ENCODE measurements around the gene SVOPL.

The SVOPL gene

DNA sequence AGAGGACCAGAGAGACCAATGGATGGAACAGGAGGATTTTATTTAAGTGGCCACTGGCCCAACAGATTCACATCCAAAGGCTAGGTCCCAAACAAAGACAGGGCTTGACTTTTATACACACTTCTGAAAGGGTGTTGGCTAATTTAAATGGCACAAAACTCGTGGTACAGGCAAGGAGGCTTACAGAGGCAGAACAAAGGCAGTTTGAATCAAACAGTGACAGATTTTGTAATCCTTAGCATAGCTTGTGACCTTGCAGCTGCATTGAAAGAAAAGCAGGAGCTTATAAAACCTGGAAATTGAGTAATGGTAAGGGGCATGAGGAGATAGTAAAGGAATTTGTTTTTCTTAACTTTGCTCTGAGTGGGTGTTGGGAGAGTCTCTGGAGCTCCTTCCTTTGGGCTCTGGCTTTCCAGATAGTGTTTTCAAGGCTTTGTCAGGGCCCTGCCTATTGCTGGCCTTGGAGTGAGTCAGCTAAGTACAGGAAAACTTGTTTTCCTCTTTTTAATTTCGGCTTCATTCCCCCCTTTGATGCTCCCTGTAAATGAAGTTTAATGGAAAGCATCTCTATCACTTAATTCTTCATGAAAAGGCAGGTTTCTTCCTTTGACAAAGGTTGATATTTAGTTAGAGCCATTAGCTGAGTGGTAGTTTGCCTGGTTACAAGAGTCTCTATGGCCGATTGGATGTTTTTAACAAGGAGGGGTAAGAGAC is 144.2 kb downstream of the SVOPL start:
- TF ChIP-seq EP300 (IDR thresholded peaks at IDR 0.05; ENCODE audit: borderline replicate concordance) = no peak
- no peak for TF ChIP-seq TAF1 (IDR thresholded peaks at IDR 0.05; ENCODE audit: low read depth)
- TF ChIP-seq RAD21 (IDR thresholded peaks at IDR 0.05; ENCODE audit: low read depth) = no peak
- TF ChIP-seq, protein P1, sequence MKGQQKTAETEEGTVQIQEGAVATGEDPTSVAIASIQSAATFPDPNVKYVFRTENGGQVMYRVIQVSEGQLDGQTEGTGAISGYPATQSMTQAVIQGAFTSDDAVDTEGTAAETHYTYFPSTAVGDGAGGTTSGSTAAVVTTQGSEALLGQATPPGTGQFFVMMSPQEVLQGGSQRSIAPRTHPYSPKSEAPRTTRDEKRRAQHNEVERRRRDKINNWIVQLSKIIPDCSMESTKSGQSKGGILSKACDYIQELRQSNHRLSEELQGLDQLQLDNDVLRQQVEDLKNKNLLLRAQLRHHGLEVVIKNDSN (IDR thresholded peaks at IDR 0.05) = no peak
- TF ChIP-seq NFIC (IDR thresholded peaks at IDR 0.05) = no peak
- no peak for TF ChIP-seq CREB1 (IDR thresholded peaks at IDR 0.05; ENCODE audit: low read depth)
- TF ChIP-seq FOXM1 (IDR thresholded peaks at IDR 0.05; ENCODE audit: borderline replicate concordance, low read depth) = no peak
- TF ChIP-seq, protein P2, sequence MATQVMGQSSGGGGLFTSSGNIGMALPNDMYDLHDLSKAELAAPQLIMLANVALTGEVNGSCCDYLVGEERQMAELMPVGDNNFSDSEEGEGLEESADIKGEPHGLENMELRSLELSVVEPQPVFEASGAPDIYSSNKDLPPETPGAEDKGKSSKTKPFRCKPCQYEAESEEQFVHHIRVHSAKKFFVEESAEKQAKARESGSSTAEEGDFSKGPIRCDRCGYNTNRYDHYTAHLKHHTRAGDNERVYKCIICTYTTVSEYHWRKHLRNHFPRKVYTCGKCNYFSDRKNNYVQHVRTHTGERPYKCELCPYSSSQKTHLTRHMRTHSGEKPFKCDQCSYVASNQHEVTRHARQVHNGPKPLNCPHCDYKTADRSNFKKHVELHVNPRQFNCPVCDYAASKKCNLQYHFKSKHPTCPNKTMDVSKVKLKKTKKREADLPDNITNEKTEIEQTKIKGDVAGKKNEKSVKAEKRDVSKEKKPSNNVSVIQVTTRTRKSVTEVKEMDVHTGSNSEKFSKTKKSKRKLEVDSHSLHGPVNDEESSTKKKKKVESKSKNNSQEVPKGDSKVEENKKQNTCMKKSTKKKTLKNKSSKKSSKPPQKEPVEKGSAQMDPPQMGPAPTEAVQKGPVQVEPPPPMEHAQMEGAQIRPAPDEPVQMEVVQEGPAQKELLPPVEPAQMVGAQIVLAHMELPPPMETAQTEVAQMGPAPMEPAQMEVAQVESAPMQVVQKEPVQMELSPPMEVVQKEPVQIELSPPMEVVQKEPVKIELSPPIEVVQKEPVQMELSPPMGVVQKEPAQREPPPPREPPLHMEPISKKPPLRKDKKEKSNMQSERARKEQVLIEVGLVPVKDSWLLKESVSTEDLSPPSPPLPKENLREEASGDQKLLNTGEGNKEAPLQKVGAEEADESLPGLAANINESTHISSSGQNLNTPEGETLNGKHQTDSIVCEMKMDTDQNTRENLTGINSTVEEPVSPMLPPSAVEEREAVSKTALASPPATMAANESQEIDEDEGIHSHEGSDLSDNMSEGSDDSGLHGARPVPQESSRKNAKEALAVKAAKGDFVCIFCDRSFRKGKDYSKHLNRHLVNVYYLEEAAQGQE (IDR thresholded peaks at IDR 0.05; ENCODE audit: low read depth) = no peak
- TF ChIP-seq YY1 (IDR thresholded peaks at IDR 0.05; ENCODE audit: low read depth) = no peak
- no peak for TF ChIP-seq TEAD4 (IDR thresholded peaks at IDR 0.05)
- no peak for TF ChIP-seq EGR1 (IDR thresholded peaks at IDR 0.05)
- TF ChIP-seq CEBPB (IDR thresholded peaks at IDR 0.05) = no peak
- no peak for TF ChIP-seq ZBTB7A (IDR thresholded peaks at IDR 0.05; ENCODE audit: low read depth)
- TF ChIP-seq, protein P3, sequence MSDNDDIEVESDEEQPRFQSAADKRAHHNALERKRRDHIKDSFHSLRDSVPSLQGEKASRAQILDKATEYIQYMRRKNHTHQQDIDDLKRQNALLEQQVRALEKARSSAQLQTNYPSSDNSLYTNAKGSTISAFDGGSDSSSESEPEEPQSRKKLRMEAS (IDR thresholded peaks at IDR 0.05) = no peak
- TF ChIP-seq TCF12 (IDR thresholded peaks at IDR 0.05; ENCODE audit: low read depth) = no peak

DNA sequence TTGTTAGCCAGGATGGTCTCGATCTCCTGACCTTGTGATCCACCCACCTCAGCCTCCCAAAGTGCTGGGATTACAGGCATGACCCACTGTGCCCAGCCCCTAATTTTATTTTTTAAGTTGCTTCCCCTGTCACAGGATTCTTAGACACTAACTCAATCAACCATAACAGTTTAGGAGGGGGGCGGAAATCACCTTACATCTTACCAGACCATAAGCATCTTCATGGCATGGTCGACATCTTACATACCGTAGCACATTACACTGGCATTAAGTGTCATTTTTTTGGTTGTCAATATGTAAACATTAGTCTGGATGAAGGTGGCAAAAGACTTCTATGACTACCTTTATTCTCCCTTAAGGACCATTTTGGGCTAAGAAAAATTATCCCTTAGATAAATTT is 145.5 kb downstream of the SVOPL start:
- TF ChIP-seq EP300 (IDR thresholded peaks at IDR 0.05; ENCODE audit: borderline replicate concordance) = no peak
- TF ChIP-seq TCF12 (IDR thresholded peaks at IDR 0.05; ENCODE audit: low read depth) = no peak
- no peak for TF ChIP-seq TAF1 (IDR thresholded peaks at IDR 0.05; ENCODE audit: low read depth)
- no peak for TF ChIP-seq CEBPB (IDR thresholded peaks at IDR 0.05)
- no peak for TF ChIP-seq ZBTB7A (IDR thresholded peaks at IDR 0.05; ENCODE audit: low read depth)
- TF ChIP-seq, protein P3 (IDR thresholded peaks at IDR 0.05) = no peak
- no peak for TF ChIP-seq TEAD4 (IDR thresholded peaks at IDR 0.05)
- no peak for TF ChIP-seq RAD21 (IDR thresholded peaks at IDR 0.05; ENCODE audit: low read depth)
- TF ChIP-seq NFIC (IDR thresholded peaks at IDR 0.05) = no peak
- TF ChIP-seq FOXM1 (IDR thresholded peaks at IDR 0.05; ENCODE audit: borderline replicate concordance, low read depth) = no peak

DNA sequence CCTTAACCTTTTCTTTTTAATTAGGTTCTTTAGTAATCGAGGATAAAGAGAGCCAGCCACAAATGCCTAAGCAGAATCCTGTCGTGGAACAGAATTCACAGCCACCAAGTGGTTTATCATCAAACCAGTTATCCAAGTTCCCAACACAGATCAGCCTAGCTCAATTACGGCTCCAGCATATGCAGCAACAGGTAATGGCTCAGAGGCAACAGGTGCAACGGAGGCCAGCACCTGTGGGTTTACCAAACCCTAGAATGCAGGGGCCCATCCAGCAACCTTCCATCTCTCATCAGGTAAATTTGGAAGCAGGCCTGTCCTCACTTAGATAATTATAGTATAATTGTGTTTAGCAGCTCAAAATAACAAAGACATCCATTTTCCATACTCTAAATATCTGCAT is 146.5 kb downstream of the SVOPL start:
- no peak for TF ChIP-seq RAD21 (IDR thresholded peaks at IDR 0.05; ENCODE audit: low read depth)
- no peak for TF ChIP-seq TCF12 (IDR thresholded peaks at IDR 0.05; ENCODE audit: low read depth)
- no peak for TF ChIP-seq FOXM1 (IDR thresholded peaks at IDR 0.05; ENCODE audit: borderline replicate concordance, low read depth)
- TF ChIP-seq YY1 (IDR thresholded peaks at IDR 0.05; ENCODE audit: low read depth) = no peak
- no peak for TF ChIP-seq ZBTB7A (IDR thresholded peaks at IDR 0.05; ENCODE audit: low read depth)
- TF ChIP-seq CREB1 (IDR thresholded peaks at IDR 0.05; ENCODE audit: low read depth) = no peak
- no peak for TF ChIP-seq TAF1 (IDR thresholded peaks at IDR 0.05; ENCODE audit: low read depth)
- no peak for TF ChIP-seq CEBPB (IDR thresholded peaks at IDR 0.05)
- TF ChIP-seq NFIC (IDR thresholded peaks at IDR 0.05) = no peak
- TF ChIP-seq, protein P3 (IDR thresholded peaks at IDR 0.05) = no peak
- TF ChIP-seq, protein P2 (IDR thresholded peaks at IDR 0.05; ENCODE audit: low read depth) = no peak
- no peak for TF ChIP-seq EP300 (IDR thresholded peaks at IDR 0.05; ENCODE audit: borderline replicate concordance)
- no peak for TF ChIP-seq EGR1 (IDR thresholded peaks at IDR 0.05)

DNA sequence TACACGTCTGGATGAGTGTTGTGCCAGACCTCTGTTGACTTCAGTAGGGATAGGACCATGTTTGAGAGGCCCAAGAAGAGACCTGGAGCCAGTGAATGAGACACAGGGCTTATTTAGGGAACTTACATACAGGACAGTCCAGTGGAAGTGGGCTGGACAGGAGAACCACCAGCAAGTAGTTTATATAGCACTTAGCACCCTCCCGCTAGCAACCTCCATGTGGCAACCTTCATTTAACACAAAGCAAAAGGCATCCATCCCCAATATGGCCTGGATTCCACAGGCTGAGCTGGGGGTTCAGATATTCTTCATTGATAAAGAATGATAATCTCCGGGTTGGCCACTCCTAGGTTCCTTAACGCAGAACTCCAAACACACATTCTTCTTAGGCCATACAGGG is 147.4 kb downstream of the SVOPL start:
- no peak for TF ChIP-seq TEAD4 (IDR thresholded peaks at IDR 0.05)
- TF ChIP-seq CEBPB (IDR thresholded peaks at IDR 0.05) = no peak
- TF ChIP-seq NFIC (IDR thresholded peaks at IDR 0.05) = no peak
- TF ChIP-seq EP300 (IDR thresholded peaks at IDR 0.05; ENCODE audit: borderline replicate concordance) = no peak
- no peak for TF ChIP-seq TAF1 (IDR thresholded peaks at IDR 0.05; ENCODE audit: low read depth)
- TF ChIP-seq EGR1 (IDR thresholded peaks at IDR 0.05) = no peak
- no peak for TF ChIP-seq RAD21 (IDR thresholded peaks at IDR 0.05; ENCODE audit: low read depth)
- TF ChIP-seq FOXM1 (IDR thresholded peaks at IDR 0.05; ENCODE audit: borderline replicate concordance, low read depth) = no peak
- TF ChIP-seq, protein P2 (IDR thresholded peaks at IDR 0.05; ENCODE audit: low read depth) = no peak
- TF ChIP-seq, protein P3 (IDR thresholded peaks at IDR 0.05) = no peak
- TF ChIP-seq ZBTB7A (IDR thresholded peaks at IDR 0.05; ENCODE audit: low read depth) = no peak
- no peak for TF ChIP-seq CREB1 (IDR thresholded peaks at IDR 0.05; ENCODE audit: low read depth)
